ENCODE data around the gene NR2C2AP.
A peak's percentile ranks its signal among the peaks of the same experiment; 100 is the strongest.

The NR2C2AP gene

DNA sequence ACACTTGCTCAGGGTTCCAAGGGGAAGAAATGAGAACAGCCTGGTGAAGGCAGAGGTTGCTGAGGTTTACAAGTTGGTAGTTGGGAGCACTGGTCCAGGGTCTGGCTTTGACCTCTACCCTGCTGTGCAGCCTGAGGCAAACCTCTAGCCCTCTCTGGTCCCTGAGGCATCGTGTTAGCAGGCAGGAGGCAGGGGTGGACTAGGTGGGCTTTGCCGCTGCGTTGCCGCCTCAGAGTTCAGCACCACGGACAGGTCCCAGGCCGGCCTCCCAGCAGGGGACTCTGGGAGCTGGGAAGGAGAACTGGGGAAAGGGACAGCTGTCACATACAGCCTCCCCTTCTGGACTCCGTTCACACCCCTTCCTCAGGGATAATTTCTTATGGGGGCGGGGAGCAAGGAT, 11.7 kb upstream of the NR2C2AP start:
- DNase-seq (ENCODE audit: low spot score): no peak

DNA sequence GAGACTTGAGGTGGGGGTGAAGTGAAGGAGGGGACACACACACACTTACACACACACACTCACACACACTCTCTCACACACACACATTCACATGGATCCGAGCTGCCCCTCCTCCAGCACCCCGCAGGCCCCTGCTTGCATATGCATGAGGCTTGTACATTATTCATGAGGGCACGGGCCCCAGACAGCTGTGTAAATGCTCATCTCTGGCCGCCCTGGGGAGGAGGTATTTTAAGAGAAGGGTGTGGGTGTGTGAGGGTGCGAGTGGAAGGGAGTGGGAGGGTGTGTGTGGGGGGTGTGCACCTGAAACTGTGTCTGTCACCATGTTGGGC, 10.9 kb upstream of the NR2C2AP start:
- DNase-seq (ENCODE audit: low spot score): no peak

DNA sequence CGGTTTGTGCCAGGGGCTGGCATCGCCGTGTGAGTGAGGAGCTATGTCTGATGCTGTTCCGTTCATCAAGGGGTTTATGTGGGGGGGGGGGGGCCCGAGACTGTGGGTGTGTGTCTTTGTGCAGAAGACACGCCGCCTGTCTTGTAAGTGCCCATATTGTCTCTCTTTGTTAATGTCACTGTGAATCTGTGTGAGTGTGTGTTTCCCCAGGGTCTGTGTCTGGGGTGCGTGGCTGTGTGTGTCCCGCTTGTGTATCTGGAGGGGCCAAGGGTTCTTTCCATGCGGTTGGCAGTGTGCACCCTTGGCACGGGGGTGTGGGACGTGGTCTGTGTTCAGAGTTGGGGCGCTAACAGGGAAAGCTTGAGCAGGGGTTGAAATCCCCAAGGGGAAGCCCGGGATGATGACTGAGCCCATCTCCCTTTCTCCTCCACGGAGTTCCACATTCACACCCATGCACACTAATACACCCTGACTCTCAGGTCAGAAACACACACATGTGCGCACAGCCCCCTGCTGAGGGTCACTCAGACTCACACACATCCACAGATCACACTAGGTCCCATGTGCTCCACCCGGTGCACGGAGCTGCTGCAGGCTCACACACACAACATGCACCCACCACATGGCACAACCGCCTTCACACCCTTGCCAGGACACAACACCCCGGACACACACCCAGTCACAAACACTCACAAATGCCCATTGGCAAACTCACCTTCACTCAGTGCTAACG, 10.4 kb upstream of the NR2C2AP start:
- DNase-seq (ENCODE audit: low spot score): no peak

- no peak for DNase-seq (ENCODE audit: low spot score)
Observed at GRCh38 chr19:19212916-19213315, 9.7 kb upstream of the NR2C2AP start.

DNA sequence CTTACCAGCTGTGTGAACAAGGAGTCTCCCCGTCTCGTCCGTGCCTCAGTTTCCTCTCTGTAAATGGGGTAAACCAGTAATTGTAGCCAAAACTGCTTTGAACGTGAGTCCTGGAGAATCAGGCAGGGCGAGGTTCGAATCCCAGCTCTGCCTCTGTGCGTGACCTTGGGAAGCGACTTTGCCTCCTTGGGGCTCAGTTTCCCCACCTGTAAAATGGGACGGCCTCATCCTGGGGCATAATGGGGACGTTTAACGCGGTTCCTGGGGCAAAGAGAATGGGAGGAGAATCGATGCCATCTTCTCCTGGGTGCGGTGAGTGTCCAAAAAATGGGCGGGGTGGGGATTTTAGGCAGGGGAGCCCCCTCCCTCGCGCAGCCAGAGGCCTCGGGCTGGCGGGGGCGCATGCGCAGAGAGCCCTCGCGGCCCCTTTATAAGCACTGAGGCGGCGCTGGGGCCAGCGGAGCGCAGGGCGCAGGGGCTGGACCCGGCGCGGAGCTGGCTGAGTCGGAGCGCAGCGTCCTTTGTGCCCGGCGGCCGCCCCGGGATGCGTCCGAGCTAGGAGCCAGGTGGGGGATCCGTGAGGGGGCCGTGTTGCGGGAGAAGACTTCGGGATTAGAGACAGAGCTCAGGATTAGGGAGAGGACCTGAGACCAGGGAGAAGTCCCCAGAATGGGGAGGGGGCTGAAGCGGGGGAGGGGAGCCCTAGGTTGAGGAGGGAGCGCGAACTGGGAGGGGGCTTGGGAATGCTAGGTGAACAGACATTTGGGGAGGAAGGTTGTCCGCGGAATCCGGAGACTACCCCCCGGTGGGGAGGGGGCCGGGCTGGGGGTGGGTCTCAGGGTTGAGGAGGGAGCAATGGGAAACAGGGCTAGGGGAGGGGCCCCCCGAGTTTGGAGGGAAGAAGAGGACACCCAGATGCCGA, 8.5 kb upstream of the NR2C2AP start, which contains the start of gene NCAN:
Gene NCAN (plus strand): TSS at position 460 of the 922 bp plus-strand sequence. CDS start 4,996 bp downstream, outside the sequence.
- DNase-seq (ENCODE audit: low spot score): no peak

DNA sequence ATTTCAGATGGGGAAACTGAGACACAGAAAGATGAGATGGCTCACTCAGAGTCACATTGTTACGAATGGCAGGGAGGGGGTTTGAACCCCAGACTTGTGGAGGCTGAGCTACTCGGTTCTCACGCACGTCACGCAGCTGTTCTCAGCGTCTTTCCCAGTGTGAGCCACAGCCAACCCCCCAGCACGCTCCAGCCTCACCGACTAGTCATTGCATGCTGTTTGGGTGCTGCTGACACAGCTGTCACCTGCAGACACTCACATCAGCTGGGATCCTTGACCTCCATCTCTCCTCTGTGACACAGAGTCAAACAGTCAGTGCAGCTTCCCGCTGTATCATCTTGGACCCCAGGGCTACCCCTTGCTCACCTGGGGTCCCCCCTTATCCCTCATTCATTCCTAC, 6.2 kb upstream of the NR2C2AP start:
- no peak for DNase-seq (ENCODE audit: low spot score)

DNA sequence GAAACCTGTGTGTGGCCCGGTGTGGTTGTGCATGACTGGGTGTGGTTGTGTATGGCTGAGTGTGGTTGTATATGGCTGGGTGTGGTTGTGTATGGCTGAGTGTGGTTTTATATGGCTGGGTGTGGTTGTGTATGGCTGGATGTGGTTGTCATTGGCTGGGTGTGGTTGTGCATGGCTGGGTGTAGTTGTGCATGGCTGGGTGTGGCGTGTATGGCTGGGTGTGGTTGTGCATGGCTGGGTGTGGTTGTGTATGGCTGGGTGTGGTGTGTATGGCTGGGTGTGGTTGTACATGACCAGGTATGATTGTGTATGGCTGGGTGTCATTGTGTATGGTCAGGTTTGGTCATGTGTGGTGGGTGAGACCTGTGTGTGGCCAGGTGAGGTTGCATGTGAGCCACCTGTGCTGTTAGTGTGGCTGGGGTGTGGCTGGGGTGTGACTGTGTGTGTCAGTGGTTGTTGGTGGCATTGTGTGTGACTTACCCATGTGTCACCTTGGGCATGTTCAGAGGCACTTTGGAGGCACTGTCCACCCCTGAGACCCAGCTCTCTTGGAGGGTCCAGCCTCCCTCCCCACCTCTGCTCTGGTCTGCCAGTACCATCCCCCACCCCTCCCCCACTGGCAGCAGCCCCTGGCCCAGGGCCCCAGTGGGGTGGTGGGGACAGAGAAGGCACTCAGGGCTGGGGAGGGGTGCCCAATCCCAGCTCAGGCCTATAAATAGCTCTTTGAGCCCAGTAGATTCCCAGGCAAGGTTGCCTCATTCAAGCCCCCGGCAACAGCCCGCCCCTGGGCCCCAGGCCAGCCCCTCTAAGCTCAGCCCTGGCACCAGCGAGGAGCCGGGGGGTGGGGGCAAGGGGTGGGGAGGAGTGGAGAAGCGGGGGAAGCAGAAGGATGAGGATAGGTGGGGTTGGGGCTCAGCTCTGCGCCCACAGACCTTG, 4.7 kb upstream of the NR2C2AP start:
- no peak for DNase-seq (ENCODE audit: low spot score)

- no peak for DNase-seq (ENCODE audit: low spot score)
Observed at GRCh38 chr19:19206938-19207337, 3.7 kb upstream of the NR2C2AP start.

- DNase-seq (ENCODE audit: low spot score): no peak
Observed at GRCh38 chr19:19205416-19206410, 2.5 kb upstream of the NR2C2AP start.

- no peak for DNase-seq (ENCODE audit: low spot score)
Observed at GRCh38 chr19:19204181-19204580, 967 bp upstream of the NR2C2AP start.

GRCh38 chr19:19202707-19203011, 555 bp downstream of the NR2C2AP start:
- DNase-seq (ENCODE audit: low spot score): no peak

DNA sequence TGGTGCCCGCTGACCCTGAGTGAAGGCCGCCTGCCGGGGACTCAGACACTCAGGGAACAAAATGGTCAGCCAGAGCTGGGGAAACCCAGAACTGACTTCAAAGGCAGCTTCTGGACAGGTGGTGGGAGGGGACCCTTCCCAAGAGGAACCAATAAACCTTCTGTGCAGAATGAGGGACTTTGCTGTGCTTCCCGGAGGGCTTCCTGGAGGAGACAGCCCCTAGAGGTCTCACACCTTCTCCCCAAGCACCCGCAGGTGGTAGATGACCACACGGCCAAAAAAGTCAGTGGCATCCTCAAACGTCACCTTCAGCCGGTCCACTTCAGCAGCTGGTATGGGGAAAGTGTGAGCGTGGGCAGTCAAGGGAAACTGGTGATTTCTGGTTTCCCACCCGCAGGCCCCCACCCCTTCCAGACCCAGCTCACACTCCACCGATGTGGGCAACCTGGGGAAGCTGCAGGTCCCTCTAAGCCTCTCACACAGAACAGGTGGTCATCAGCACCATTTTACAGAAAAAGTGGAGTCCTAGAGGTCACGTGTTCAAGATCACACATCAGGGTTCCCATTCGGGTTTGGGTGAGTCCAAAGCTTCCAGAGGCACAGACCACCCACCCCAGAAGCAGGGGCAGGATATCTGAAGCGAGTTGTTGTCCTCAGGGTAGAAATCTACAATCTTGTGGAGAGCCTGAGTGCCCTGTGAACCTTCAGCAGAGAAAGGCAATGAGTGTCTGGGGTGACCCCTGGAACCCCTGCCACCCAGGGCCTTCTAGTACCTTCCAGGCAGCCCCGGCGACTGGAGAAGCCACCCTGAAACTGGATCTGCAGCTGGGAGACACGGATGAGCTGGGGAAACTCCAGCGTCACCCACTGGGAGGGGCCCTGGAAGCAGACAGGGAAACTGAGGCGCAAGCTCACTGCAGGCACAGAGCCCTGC, 1.2 kb downstream of the NR2C2AP start:
- DNase-seq (ENCODE audit: low spot score): no peak

GRCh38 chr19:19193926-19194325, 9.3 kb downstream of the NR2C2AP start:
- DNase-seq (ENCODE audit: low spot score): no peak

DNA sequence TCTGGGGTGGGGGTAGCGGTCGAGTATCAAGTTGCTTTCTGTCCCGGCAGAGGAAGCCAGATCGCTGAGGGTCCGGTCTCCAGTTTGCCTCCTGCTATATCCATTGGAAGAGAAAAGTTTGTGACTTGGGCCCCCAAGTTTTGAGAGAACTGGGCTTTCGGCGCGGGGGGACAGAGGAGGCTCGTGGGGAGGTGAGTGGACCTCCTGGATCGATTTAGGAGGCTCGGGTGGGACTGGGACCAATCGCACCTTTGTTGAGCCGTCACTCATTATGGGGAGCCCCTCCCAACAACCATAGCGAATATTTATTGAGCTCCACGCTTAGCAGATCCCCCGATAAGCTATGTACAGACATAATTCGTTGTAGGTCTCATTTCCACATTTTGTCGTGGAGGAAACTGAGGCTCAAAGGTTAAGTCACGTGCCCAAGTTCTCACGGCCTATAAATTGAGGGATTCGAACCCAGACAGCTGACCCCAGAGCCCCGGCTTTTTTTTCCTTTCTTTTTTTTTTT, 10.2 kb downstream of the NR2C2AP start:
- no peak for DNase-seq (ENCODE audit: low spot score)

DNA sequence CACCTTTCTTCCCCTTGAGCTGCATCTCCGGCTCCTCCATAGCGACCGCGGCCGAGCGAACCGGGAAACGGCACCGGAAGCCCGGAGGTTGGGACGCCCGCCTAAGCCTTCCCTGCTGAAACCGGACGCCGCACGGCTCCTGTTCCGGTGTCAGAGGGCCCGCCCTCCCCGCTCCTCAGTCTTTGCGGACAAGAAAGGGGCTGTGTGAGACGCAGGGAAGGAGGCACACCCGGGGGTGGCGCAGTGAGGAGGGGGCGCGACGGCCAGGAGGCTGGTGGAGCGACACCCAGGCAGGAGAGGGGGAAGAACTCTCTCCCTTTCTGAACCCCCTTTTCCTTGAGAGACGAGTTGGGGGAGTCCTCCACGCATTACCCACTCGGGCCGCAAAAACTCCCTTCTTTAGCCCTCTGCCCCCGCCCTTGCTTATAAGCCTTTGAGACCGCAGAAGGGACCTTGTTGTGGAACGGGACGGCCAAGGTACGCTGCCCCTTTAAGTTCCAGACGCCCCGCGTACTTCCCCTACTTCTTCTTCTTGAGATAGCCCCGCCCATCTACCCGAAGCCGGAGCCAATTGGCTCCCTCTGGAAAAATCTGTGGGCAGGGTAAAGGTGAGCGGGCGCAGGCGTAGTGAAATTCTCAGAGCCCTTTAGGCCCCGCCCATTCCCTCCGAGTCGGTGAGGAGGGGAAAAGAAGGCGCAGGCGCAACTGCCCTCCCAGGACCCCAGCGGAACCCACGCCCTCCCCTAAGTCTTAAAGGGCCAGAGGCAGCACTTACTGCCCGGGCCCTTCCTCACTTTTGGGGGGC, 10.9 kb downstream of the NR2C2AP start, which contains the start of the genes BORCS8 and RFXANK:
Gene BORCS8 (minus strand): TSS at position 75 of the 805 bp plus-strand sequence. CDS start 35 bp downstream, at position 40.
Gene RFXANK (plus strand): TSS at position 181 of the 805 bp plus-strand sequence. CDS start 1,689 bp downstream, outside the sequence.
- peak; percentile 100 for DNase-seq (ENCODE audit: low spot score)

- no peak for DNase-seq (ENCODE audit: low spot score)
Observed at GRCh38 chr19:19191768-19192077, 11.5 kb downstream of the NR2C2AP start.

DNA sequence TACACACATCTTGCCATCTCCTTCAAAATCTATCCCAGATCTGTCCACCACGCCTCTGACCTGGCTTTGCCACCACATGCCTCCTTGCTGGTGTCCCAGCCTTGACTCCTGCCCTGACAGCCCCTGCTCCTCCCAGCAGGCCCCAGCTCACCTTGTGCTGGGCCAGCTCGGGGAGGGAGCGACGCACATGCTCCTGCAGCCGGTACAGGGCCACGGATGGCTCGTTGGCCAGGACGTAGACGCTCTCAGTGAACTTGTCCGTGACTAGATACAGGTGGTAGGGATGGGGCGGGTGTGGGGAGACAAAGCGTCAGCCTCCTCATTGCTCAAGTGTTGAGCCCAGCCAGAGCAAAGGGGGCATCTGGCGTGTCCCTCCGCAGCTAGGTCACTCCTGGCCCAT, 16.5 kb downstream of the NR2C2AP start:
- DNase-seq (ENCODE audit: low spot score): no peak

DNA sequence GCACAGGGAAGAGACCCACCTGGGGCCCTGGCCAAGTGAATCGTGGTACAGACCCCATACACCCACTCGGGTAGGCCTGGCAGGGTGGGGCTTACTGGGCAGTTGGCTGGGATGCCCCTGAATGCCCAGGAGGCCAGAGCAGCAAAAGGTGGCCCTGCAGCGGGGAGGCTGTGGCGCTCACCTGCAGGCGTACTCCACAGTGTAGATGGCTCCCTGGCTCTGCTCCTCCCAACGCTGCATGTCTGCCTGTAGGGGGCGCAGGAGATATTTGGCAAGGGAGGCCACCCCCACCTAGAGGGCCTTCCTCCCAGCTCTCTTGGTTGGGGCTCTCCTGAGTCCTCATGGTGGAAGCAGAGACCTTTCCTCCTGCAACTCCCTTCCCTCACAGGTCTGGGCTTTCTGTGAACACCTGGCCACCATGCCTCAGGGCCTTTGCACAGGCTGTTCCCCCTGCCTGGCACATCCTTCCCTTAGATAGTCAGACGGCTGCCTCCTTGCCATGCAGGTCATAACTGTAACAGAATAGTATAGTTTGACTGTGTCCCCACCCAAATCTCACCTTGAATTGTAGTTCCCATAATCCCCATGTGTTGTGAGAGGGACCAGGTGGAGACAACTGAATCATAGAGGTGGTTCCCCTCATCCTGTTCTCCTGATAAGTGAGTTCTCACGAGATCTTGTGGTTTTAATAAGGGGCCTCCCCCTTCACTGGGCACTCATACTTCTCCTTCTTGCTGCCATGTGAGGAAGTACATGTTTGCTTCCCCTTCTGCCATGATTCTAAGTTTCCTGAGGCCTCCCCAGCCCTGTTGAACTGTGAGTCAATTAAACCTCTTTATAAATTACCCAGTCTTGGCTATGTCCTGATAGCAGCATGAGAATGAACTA, 17.1 kb downstream of the NR2C2AP start:
- DNase-seq (ENCODE audit: low spot score): peak; percentile 66

All from activated CD4-positive, alpha-beta T cell treated with anti-CD3 and anti-CD28 coated beads, Interleukin-2, Interleukin-4, amounts not matched to agents 100 ng/mL and 50 ng/mL, durations not matched to agents 16 hours and 8 hours (primary cell).